ENCODE measurements around the gene CDC42EP3.

CDC42EP3 gene

DNA sequence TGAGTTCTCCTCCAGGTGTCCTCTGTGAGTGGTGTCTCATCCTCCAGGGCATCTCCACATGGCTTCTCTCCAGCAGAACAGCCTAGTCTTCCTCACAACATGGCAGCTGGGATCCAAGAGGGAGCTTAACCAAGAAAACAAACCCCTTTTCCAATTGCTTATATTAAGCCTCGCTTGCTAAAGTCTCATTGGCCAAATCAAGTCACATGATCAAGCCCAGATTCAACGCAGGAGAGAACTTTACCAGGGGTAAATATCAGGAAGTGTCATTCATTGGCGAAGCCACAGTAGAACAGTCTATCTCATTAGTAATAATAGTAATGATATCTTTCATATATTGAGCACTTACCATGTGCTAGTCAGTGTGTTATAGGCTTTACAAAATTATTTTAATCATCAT is 53.1 kb downstream of the CDC42EP3 start:
- no peak for DNase-seq (ENCODE audit: low spot score)

DNA sequence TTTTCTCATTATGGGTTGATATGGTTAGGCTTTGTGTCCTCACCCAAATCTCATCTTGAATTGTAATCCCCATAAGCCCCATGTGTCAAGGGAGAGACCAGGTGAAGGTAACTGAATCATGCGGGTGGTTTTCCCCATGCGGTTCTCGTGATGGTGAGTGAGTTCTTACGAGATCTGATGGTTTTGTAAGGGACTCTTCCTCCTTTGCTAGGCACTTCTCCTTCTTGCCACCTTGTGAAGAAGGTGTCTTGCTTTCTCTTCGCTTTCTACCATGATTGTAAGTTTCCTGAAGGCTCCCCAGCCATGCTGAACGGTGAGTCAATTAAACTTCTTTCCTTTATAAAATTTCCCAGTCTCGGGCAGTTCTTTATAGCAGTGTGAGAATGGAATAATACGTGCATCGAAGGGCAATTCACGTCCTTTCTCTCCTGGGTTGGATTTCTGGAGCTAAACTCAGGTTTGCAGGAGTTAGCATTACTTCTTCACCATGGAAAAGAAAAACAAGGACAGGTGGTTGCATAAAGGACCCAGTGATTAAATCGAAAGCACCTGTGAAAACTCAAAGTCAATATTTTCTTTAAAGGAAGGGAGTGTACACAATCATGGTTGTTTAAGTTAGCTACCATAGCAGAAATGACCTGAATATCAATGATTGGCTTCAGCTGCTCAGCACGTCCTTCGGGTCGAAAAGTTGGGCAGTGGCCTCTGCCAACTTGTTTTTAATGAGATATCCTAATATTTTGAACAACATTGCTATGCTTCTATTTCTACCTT is 54.1 kb downstream of the CDC42EP3 start:
- DNase-seq (ENCODE audit: low spot score) = no peak

DNA sequence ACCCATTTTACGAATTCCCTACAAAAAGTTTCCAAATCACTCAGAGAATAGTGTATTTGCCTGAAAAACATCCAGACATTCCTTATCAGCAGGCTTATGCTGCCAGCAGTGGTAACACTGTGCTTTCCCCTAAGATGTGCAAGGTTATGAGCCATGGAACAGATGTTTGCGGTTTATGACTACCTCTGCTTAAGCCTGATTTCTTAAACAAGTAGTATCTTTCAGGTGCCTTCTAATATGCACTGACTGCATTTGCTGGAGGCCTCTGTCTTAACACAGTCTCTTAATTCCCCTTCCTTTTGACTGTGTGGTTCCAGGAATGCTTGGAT is 54.8 kb downstream of the CDC42EP3 start:
- no peak for DNase-seq (ENCODE audit: low spot score)

DNA sequence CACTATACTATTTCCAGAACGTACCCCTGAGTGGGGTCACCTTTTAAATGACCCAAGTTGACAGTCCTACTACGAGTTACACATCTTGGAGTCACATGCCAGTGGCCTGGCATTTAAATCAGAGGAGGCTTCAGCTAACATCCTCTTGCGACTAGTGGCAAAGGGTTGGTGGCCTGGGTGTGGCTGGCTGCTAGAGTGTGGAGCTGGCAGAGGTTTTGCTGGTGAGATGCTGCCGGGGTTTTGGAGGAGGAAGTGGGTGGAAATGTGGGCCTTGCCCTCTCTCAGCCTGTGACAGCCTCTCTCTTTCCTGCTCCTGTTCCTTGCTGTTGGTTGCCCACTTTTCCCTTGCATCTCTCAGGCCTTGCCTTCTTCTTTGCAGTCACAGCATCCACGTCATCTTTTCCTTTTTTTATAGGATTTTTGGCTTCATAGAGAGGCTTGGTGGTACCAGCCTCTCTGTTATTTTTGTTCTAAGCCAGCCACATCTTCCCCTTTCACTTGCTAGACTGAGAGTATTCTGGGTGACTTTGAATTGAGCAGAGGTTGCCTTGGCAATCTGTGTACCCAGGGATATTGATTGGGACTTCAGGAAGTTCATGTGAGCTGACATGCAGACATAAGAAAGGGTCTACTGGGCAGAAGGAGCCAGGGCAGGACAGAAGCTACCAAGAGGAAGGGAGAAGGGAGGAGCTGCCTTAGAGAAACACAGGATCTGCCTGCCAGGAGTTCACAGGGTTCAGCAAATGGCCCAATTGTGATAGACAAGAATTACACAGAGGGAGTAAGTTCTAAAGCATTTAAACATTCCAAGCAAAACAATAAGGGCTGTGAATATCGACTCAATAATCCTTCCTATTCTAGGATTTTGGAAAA is 55.4 kb downstream of the CDC42EP3 start:
- no peak for DNase-seq (ENCODE audit: low spot score)

DNA sequence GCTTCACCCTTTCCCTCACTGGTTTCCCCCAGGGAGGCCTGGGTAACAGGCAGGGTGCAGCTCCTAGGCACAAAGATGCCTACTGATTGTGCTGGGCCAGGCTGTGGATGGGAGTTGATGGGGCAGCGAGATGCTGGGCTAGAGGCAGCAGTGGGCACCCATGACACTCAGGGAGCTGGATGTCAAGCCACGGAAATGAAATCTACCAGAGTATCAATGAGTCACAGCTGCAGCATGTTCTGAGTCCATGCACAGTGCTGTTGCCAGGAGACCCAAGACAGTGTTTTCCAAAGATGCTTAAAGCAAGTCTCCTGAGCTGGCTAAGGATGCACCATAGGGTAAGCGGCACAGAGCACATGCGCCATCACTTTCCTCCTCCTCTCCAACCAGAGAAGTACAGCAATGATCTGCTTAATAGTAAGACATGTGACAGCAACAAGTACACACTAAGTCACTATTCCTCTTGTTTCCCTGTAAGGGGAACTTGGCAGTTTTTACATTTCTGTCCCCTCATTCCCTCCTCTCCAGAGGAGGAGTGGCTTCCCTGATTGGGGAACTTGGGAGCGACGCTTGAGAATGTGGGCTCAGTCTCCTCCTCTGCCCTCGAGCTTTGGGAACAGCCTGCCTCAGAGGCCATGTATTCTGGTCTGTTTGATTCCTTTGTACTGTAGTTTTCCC is 57.2 kb downstream of the CDC42EP3 start:
- DNase-seq (ENCODE audit: low spot score) = peak; percentile 77

DNA sequence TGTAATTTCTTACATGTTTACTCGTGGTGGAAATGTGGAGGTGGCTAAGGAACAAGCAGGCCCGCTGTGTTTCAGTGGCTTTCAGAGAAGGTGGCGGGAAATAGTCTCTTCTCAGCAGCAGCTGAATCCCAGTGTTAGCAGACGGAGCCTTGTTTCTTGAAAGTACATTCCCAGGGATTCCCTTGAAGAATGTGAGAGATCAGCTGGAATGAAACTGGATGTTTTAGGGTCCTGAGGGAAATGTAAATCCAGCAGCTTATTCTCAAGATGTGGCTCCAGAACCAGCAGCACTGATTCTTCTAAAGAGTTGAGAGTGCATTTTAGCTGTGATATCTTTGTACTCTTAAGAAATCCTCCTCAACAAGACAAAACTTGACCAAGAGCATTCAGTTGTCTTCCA is 59.1 kb downstream of the CDC42EP3 start:
- DNase-seq (ENCODE audit: low spot score) = no peak

DNA sequence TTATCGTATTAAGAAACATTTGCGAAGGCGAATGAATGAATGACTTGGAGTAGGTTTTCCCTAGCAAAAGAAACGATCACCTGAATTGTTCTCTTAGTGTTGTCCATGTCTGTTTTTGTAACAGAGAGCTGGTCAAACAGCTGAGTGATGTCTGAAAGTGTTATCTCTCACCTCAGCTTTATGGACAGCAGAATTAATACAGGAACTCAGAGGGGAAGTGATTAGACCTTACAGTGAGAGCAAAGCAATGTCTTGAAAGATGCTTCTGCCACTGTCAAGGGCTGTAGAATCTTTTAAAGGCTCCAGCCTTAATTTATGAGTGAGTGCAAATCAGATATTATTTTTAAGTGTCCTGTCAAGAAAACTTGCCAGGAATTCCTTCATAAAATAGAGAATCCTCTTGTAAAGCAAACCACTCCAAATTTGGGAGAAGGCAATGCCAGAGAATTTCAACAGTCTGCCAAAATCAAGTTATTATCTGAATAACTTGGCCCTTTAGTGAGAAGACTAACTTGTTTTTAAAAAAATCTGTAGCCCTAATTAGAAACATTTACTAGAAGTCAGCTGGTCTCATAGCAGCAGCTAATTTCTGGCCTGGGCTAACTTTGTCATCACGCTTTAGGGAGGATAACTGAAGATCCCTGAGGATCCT is 60.7 kb downstream of the CDC42EP3 start:
- DNase-seq (ENCODE audit: low spot score) = peak; percentile 66

DNA sequence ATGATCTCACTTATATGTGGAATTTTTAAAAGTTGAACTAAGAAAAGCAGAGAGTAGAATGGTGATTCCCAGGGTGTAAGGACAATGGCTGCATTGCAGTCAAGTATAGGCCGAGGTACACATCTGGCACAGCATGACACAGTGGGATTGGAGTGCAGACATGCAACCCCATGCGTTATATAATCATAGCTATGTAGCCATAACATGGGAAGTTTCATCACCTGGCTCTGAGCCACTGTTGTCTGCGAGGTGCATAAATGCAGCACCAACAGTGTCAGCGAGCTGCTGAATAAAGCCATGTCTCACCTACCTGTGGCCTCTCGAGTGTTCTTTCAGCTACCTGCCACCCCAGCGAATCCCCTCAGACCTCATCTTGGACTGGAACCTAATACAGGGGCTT is 61.7 kb downstream of the CDC42EP3 start:
- DNase-seq (ENCODE audit: low spot score) = no peak

DNA sequence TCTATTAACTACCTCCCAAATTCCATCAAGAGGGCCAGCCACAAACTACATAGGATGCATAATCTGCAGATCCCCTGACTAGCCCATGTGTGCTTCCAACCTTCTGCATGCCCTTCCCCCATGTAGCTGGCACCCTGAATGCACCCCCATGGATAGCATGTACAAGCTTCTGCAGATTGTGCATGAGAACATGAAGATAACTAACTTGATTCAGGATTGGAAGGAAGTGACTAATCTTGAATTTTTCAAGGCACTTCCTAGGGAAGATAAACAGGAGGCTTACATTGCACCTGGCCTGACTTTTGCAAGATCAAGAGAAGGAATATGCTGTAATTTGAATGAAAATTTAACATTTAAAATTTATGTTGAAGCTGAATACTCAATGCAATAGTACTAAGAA is 66.7 kb downstream of the CDC42EP3 start:
- no peak for DNase-seq (ENCODE audit: low spot score)

DNA sequence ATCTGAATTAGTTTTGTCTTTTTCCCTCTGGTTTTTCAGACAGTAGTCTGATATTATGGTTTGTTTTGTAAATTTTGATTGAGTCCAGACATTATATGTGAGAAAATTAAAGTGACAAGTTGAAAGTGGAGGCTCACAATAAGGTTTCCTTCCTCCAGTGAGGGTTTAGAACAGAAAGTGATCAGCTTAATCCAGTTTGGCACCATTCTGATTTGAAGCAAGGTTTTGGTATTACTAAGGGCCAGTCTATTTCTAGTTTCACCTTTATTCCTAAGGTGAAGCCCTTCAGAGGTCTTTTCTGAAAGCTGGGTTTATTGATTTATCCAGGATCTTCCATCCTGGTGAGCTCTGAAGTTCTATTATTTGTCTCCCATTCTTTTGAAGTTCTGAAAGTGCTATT is 68.7 kb downstream of the CDC42EP3 start:
- DNase-seq (ENCODE audit: low spot score) = no peak

DNA sequence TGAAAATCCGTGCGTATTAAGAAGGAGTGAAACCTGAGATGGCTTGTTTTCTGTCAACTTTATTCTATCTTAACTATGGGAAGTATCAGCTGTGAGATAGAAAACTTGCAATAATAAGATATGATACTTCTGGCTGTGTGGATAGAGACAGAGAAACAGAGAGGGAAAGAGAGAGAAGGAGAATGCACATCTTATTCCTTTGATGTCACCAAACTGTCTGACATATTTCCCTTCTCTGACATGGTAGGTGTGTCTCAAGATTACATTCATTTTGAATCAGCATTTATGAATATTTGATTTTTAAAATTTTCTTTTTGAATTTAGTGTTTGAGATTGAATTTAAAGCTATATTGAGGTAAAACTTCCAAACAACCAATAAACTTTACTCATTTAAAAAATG is 69.4 kb downstream of the CDC42EP3 start:
- DNase-seq (ENCODE audit: low spot score) = no peak

DNA sequence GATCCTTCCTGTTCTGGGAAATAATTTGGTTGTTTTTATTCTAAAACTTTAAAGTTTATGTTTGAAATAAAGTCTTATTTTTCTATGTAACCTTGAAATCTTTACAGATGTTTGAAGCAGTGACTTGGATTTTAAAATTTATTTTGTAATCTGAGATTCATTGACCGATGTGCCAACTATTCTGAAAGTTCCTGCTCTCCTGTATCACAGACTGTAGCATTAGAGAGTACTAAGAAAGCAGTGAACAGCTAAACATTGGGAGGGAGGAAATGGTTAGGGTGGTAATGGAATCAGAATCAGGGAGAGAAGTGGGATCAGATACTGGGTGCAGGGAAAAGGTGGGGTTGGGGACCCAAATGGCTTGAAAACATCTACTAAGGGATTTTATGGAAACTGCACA is 69.9 kb downstream of the CDC42EP3 start:
- no peak for DNase-seq (ENCODE audit: low spot score)

DNA sequence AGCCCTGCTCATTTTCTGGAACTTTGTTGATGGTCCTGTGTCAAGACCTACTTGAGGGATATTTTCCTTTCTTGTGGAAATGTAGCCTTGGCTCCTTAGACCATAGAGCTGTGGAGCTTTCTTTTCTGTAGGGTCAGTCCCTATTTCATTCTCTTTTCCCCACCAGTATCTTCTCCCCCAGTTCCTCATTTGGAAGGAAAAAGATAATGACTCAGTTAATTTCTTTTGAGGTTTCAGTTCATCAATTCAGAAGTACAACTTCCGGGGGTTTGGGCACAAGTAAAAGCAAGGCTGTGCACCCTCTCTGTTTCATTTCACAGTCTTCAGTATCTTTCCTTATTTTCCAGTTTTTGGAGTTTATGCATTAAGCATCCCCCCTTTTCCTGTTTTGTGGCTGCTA is 70.7 kb downstream of the CDC42EP3 start:
- DNase-seq (ENCODE audit: low spot score) = no peak

DNA sequence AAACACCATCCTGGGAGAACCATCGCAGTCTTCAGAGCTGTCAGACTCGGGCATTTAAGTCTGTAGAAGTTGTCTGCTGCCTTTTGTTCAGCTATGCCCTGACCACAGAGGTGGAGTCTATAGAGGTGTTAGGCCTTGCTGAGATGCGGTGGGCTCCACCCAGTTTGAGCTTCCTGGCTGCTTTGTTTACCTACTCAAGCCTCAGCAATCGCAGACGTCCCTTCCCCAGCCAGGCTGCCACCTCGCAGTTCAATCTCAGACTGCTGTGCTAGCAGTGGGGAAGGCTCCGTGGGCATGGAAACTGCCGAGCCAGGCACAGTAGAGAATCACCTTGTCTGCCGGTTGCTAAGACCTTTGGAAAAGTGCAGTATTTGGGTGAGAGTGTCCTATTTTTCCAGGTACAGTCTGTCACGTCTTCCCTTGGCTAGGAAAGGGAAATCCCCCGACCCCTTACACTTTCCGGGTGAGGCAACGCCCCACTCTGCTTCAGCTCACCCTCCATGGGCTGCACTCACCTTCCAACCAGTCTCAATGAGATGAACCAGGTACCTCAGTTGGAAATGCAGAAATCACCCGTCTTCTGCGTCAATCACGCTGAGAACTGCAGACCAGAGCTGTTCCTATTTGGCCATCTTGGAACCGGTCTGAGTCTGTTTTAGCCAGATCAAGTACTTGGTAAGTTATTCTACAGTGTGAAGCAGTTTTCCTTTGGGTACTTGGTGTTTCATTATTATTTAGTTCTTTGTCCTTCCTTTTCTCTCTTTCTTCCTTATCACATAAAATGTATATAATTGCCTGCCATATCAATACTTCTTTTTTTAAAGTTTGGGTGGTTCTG is 71.5 kb downstream of the CDC42EP3 start:
- no peak for DNase-seq (ENCODE audit: low spot score)

DNA sequence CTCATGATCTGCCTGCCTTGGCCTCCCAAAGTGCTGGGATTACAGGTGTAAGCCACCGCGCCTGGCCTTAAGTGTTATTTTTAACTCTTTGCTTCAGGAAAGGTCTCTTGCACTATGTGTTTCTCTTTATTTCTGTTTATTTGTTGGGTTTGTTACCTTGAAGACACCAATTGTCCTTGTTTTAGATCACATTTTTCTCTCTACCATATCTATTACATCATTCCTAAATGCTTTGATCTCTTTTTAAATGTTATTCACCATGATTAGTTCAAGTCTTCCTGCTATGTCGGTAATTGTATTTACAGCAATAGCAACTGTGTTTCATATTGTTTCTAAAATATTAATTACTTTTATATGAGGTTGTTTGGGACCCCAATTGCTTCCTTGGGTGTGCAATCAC is 77.7 kb downstream of the CDC42EP3 start:
- DNase-seq (ENCODE audit: low spot score) = no peak

DNA sequence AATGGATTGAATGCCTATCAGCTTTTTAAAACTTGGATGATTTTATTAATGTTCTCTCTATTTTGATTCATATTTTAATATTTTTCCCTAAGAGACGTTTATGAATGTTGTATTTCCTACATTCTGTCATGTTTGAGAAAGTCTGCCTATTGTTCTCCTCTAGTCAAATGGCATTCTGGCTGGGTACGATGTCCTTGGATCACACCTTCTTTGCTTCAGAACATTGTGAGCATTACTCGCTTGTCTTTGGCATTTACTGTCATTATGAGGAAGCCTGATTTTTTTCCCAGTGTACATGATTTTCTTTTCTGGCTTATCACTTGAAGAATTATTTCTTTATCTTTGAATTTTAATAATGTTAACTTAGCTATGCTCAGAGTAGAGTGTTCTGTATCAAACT is 78.4 kb downstream of the CDC42EP3 start:
- no peak for DNase-seq (ENCODE audit: low spot score)

All from GM03348 (cell line).